Natural killer cell (primary cell): ENCODE results near the gene AMPD3. TPM values are rescaled to one million over a fixed set of nuclear protein-coding genes. Genes with fewer than 3 reads are reported as not detected.

Experiments used
- ATAC-seq, 3 donors: fragments of 150-1000 bp in 2 of 3; fragments of 200-7000 bp in 1 of 3; cut with Tn5 transposase; 1 replicate in 1 of 3; 2 replicates in 2 of 3; pipeline ENCODE4 v1.10.0; 2021; ENCODE audit warnings: mild to moderate bottlenecking in 2 of 3, moderate library complexity in 2 of 3
- DNase-seq, 2 donors: peaks; one replicate each; pipeline versions ENCODE4 v3.0.0 to v3.0.0-alpha.2; 2013 to 2021; ENCODE audit warnings: mixed read lengths in 1 of 2
- H3K27ac ChIP-seq: one replicate; pipeline ENCODE4 v1.5.1; 2013; ENCODE audit warnings: mild to moderate bottlenecking, low read length
- H3K27me3 ChIP-seq: one replicate; pipeline ENCODE4 v1.6.1; 2013; ENCODE audit warnings: low read length; ENCODE audit not compliant: control insufficient read depth, insufficient read depth
- H3K36me3 ChIP-seq: one replicate; pipeline ENCODE4 v1.6.1; 2013; ENCODE audit warnings: low read length; ENCODE audit not compliant: control insufficient read depth, insufficient read depth
- H3K4me1 ChIP-seq: one replicate; pipeline ENCODE4 v1.6.1; 2013; ENCODE audit warnings: low read length; ENCODE audit not compliant: control insufficient read depth, insufficient read depth
- H3K4me3 ChIP-seq: one replicate; pipeline ENCODE4 v1.5.1; 2013; ENCODE audit warnings: low read length
- H3K9me3 ChIP-seq: one replicate; pipeline ENCODE4 v1.6.1; 2013; ENCODE audit warnings: low read length; ENCODE audit not compliant: control insufficient read depth, insufficient read depth
- H3K27ac Mint-ChIP-seq, 2 donors: one replicate each; pipeline ENCODE4 v1.8.0; 2022; ENCODE audit warnings: mild to moderate bottlenecking in 2 of 2, mixed read lengths in 2 of 2, moderate library complexity in 1 of 2
- H3K27me3 Mint-ChIP-seq, 2 donors: one replicate each; pipeline ENCODE4 v1.8.0; 2022; ENCODE audit warnings: low read depth in 2 of 2, mixed read lengths in 2 of 2
- H3K36me3 Mint-ChIP-seq: one replicate; pipeline ENCODE4 v1.8.0; 2022; ENCODE audit warnings: mixed read lengths
- H3K4me1 Mint-ChIP-seq, 2 donors: one replicate each; pipeline ENCODE4 v1.8.0; 2022; ENCODE audit warnings: mixed read lengths in 2 of 2
- H3K4me3 Mint-ChIP-seq: one replicate; pipeline ENCODE4 v1.8.0; 2022; ENCODE audit warnings: mild to moderate bottlenecking, moderate library complexity, mixed read lengths
- H3K9me3 Mint-ChIP-seq, 2 donors: one replicate each; pipeline ENCODE4 v1.8.0; 2022; ENCODE audit warnings: mixed read lengths in 2 of 2
- WGBS: methylation state at CpG from one replicate; pipeline ENCODE4 v1.1.7; 2013; ENCODE audit warnings: missing lambda C conversion rate; ENCODE audit not compliant: insufficient coverage; 5-methylcytosine and 5-hydroxymethylcytosine counted together
- intact Hi-C: fragments of 100-400 bp; cut with micrococcal nuclease; formaldehyde crosslinking; loops from one replicate; pipeline ENCODE4 v1.14.2; 2022
- total RNA-seq, 4 donors: library from RNA; stranded (reverse); fragments of 120-200 nt in 1 of 4; gene quantifications; one replicate each; pipeline versions ENCODE4 v1.2.3 to v1.2.4, GENCODE V29; 2013 to 2022
- TF ChIP-seq, protein P1 (sequence below): fragments of 200-600 bp; IDR thresholded peaks from one replicate; pipeline ENCODE4 v1.8.0; 2022; ENCODE audit warnings: antibody characterized with exemption

Gene AMPD3
- total RNA-seq, 3 donors from 2014 or later (not counting 1 experiment from before 2014, with no cell fraction given): 5.5 to 9.2 (median 6.8) TPM

DNA sequence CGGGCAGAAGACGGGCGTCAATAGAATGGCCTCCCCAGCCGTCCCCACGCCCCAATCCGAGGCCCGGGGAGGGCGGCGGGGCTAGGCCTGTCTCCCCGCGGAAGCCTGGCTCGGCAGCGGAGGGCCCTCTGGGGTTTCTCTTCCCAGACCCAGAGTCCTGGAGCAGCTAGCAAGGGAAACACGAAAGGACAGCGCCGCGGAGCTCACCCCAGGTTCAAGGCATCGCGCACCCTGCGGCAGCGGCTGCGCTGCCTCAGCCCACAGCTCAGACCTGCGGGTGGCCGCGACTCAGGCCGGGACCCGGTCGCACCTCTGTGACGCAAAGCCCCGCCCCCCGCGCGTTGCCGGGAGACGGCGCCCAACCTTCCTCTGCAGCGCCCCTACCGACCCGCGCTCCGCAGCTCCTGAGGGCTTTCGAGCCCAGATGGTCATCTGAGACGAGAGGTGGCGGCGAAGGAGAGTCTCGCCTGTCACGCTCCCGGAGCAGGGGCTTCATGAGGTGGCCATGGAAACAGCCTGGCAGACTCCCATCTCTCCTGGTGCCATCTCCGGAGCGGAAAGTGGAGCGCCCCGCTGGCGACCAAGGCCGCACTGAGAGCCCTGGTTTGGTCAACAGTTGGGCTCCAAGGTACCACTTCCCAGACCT is 86.0 kb downstream of the AMPD3 start, which contains the start of gene RNF141:
Gene RNF141 (minus strand): TSS at position 273 of the 646 bp plus-strand sequence. CDS start 7,029 bp downstream, outside the sequence.
- Mint-ChIP-seq H3K4me3 (peak within 1 kb of the TSS; percentile 92), H3K36me3 (no peaks in the 10 kb centered on the region), H3K9me3 (no peaks in the 10 kb centered on the region), H3K27me3 (peaks cover 2 to 7% of the 10 kb centered on the region in 2 donors), H3K4me1 (peaks cover 18% of the 10 kb centered on the region in 2 donors), H3K27ac (peak within 1 kb of the TSS; percentile 87 to 89)
- Histone ChIP-seq H3K36me3 (no peaks in the 10 kb centered on the region), H3K27me3 (no peaks in the 10 kb centered on the region), H3K9me3 (peaks cover 7% of the 10 kb centered on the region), H3K27ac (peak within 1 kb of the TSS; percentile 84), H3K4me1 (peaks cover 14% of the 10 kb centered on the region), H3K4me3 (peak within 1 kb of the TSS; percentile 78)
- DNase-seq (peak; percentile 95 to 98), ATAC-seq (peak; percentile 97 to 99 (median 98))
- intact Hi-C loops: loop anchor here (5.0 kb wide), 4 partner anchors 89 to 1084 kb away; no protein-coding TSS in a partner anchor
- TF ChIP-seq, protein P1, sequence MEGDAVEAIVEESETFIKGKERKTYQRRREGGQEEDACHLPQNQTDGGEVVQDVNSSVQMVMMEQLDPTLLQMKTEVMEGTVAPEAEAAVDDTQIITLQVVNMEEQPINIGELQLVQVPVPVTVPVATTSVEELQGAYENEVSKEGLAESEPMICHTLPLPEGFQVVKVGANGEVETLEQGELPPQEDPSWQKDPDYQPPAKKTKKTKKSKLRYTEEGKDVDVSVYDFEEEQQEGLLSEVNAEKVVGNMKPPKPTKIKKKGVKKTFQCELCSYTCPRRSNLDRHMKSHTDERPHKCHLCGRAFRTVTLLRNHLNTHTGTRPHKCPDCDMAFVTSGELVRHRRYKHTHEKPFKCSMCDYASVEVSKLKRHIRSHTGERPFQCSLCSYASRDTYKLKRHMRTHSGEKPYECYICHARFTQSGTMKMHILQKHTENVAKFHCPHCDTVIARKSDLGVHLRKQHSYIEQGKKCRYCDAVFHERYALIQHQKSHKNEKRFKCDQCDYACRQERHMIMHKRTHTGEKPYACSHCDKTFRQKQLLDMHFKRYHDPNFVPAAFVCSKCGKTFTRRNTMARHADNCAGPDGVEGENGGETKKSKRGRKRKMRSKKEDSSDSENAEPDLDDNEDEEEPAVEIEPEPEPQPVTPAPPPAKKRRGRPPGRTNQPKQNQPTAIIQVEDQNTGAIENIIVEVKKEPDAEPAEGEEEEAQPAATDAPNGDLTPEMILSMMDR: peak; percentile 88
- WGBS: 3% methylated on average over 54 of the region's 54 CpGs

DNA sequence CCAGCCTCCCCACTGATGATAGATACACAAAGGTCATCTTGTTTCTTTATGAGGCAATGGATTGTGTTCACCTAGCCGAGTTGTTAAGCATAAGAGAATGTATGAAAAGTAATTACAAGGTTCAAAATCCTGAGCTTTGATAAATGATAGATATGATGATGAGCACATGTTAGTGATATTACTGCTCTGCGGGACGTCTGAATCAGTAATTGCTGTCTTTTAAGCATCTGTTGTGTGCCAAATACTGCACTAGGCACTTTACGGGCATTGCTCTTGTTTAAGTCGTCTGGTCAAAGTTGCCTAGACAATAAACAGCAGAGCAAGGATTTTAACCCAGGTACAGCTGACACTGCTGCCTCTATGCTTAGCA is 86.5 kb downstream of the AMPD3 start:
- Histone ChIP-seq H3K9me3 (peaks cover 7% of the 10 kb centered on the region), H3K36me3 (no peaks in the 10 kb centered on the region), H3K4me3 (peak overlapping the region; percentile 78), H3K27me3 (no peaks in the 10 kb centered on the region), H3K27ac (peak overlapping the region; percentile 84), H3K4me1 (peaks cover 14% of the 10 kb centered on the region)
- intact Hi-C loops: loop anchor here (5.0 kb wide), 4 partner anchors 89 to 1084 kb away; no protein-coding TSS in a partner anchor
- DNase-seq (no peak), ATAC-seq (no peak)
- Mint-ChIP-seq H3K27me3 (peaks cover 2 to 7% of the 10 kb centered on the region in 2 donors), H3K4me3 (peak overlapping the region; percentile 92), H3K27ac (peak overlapping the region; percentile 87 to 89), H3K9me3 (no peaks in the 10 kb centered on the region), H3K4me1 (peaks cover 18% of the 10 kb centered on the region in 2 donors), H3K36me3 (no peaks in the 10 kb centered on the region)
- TF ChIP-seq, protein P1: no peak
- WGBS: 76% methylated on average over 5 of the region's 5 CpGs

GRCh38 chr11:10542776-10543175 is 87.7 kb downstream of the AMPD3 start:
- TF ChIP-seq, protein P1: no peak
- no peak overlapping the region for H3K27ac ChIP-seq
- H3K36me3 ChIP-seq: no peaks in the 10 kb centered on the region
- ATAC-seq: no peak
- Mint-ChIP-seq H3K36me3 (no peaks in the 10 kb centered on the region), H3K9me3 (no peaks in the 10 kb centered on the region), H3K27me3 (peaks cover 2 to 8% of the 10 kb centered on the region in 2 donors), H3K27ac (no peak overlapping the region), H3K4me3 (no peak overlapping the region), H3K4me1 (peaks cover 18% of the 10 kb centered on the region in 2 donors)
- peaks cover 7% of the 10 kb centered on the region for H3K9me3 ChIP-seq
- intact Hi-C loops: loop anchor here (5.0 kb wide), 4 partner anchors 90 to 1085 kb away; no protein-coding TSS in a partner anchor
- 91% methylated on average over 2 of the region's 3 CpGs for WGBS
- no peak for DNase-seq
- H3K4me3 ChIP-seq: no peak overlapping the region
- peaks cover 14% of the 10 kb centered on the region for H3K4me1 ChIP-seq
- no peaks in the 10 kb centered on the region for H3K27me3 ChIP-seq
